DOHH2 (cell line): ENCODE data around the gene ESPL1.

Source experiments
- CTCF ChIP-seq: fragments of 200-600 bp; sonication (generic); IDR thresholded peaks from one replicate; pipeline ENCODE4 v1.5.1; 2014; ENCODE audit warnings: antibody characterized with exemption, mild to moderate bottlenecking, low read depth, low read length; ENCODE audit not compliant: poor library complexity, severe bottlenecking
- EZH2phosphoT487 ChIP-seq: fragments of 200-600 bp; sonication (generic); IDR thresholded peaks from 2 replicates; pipeline ENCODE4 v1.6.1; 2017; ENCODE audit warnings: borderline replicate concordance, mild to moderate bottlenecking, antibody characterized with exemption, low read length, moderate library complexity, mixed read lengths

- TF ChIP-seq CTCF, result no peak
- no peak for TF ChIP-seq EZH2phosphoT487
Observed at GRCh38 chr12:53276511-53276910, 8.4 kb downstream of the ESPL1 start.
